ENCODE data around the gene DIAPH2.

The DIAPH2 gene

GRCh38 chrX:97594646-97595224, 910.1 kb downstream of the DIAPH2 start:
- H3K4me3 ChIP-seq (ENCODE audit: extremely low read depth, insufficient read depth, low read length, poor library complexity, severe bottlenecking), result no peak overlapping the region
- 100% methylated on average over 1 of the region's 7 CpGs; no CpG with 5 or more reads in 1 of the 2 experiments for WGBS, 2 experiments (ENCODE audit: insufficient coverage in 2 of 2)
- H3K36me3 ChIP-seq (ENCODE audit: control insufficient read depth, insufficient read depth, low read length), result no peaks in the 10 kb centered on the region
- H3K9me3 ChIP-seq (ENCODE audit: control insufficient read depth, low read length), result no peaks in the 10 kb centered on the region
- H3K4me1 ChIP-seq (ENCODE audit: control insufficient read depth, insufficient read depth, low read length, poor library complexity, severe bottlenecking), result no peaks in the 10 kb centered on the region
- H3K27ac ChIP-seq (ENCODE audit: low read depth, low read length, severe bottlenecking), result no peak overlapping the region

- Histone ChIP-seq H3K36me3 (ENCODE audit: control insufficient read depth, insufficient read depth, low read length) (no peaks in the 10 kb centered on the region), H3K4me3 (ENCODE audit: extremely low read depth, insufficient read depth, low read length, poor library complexity, severe bottlenecking) (no peak overlapping the region), H3K4me1 (ENCODE audit: control insufficient read depth, insufficient read depth, low read length, poor library complexity, severe bottlenecking) (no peaks in the 10 kb centered on the region), H3K9me3 (ENCODE audit: control insufficient read depth, low read length) (no peaks in the 10 kb centered on the region), H3K27ac (ENCODE audit: low read depth, low read length, severe bottlenecking) (no peak overlapping the region)
- WGBS, 2 experiments (ENCODE audit: insufficient coverage in 2 of 2), result 20 to 40% methylated on average over 1 to 2 of the region's 6 CpGs
Measured at GRCh38 chrX:97597954-97598353, 913.3 kb downstream of the DIAPH2 start.

GRCh38 chrX:97602465-97603258, 918.0 kb downstream of the DIAPH2 start:
- no peak overlapping the region for H3K27ac ChIP-seq (ENCODE audit: low read depth, low read length, severe bottlenecking)
- WGBS, 2 experiments (ENCODE audit: insufficient coverage in 2 of 2), result 100% methylated on average over 1 of the region's 3 CpGs; no CpG with 5 or more reads in 1 of the 2 experiments
- no peaks in the 10 kb centered on the region for H3K4me1 ChIP-seq (ENCODE audit: control insufficient read depth, insufficient read depth, low read length, poor library complexity, severe bottlenecking)
- no peaks in the 10 kb centered on the region for H3K36me3 ChIP-seq (ENCODE audit: control insufficient read depth, insufficient read depth, low read length)
- H3K9me3 ChIP-seq (ENCODE audit: control insufficient read depth, low read length), result no peaks in the 10 kb centered on the region
- H3K4me3 ChIP-seq (ENCODE audit: extremely low read depth, insufficient read depth, low read length, poor library complexity, severe bottlenecking), result no peak overlapping the region

- Histone ChIP-seq H3K27ac (ENCODE audit: low read depth, low read length, severe bottlenecking) (no peak overlapping the region), H3K4me1 (ENCODE audit: control insufficient read depth, insufficient read depth, low read length, poor library complexity, severe bottlenecking) (no peaks in the 10 kb centered on the region), H3K9me3 (ENCODE audit: control insufficient read depth, low read length) (no peaks in the 10 kb centered on the region), H3K4me3 (ENCODE audit: extremely low read depth, insufficient read depth, low read length, poor library complexity, severe bottlenecking) (no peak overlapping the region), H3K36me3 (ENCODE audit: control insufficient read depth, insufficient read depth, low read length) (no peaks in the 10 kb centered on the region)
- 80 to 100% methylated on average over 1 of the region's 3 CpGs for WGBS, 2 experiments (ENCODE audit: insufficient coverage in 2 of 2)
Measured at GRCh38 chrX:97605271-97605670, 920.6 kb downstream of the DIAPH2 start.

- WGBS, 2 experiments (ENCODE audit: insufficient coverage in 2 of 2), result no CpG with 5 or more reads among the region's 1 CpG
- H3K36me3 ChIP-seq (ENCODE audit: control insufficient read depth, insufficient read depth, low read length), result no peaks in the 10 kb centered on the region
- no peak overlapping the region for H3K4me3 ChIP-seq (ENCODE audit: extremely low read depth, insufficient read depth, low read length, poor library complexity, severe bottlenecking)
- no peaks in the 10 kb centered on the region for H3K9me3 ChIP-seq (ENCODE audit: control insufficient read depth, low read length)
- H3K4me1 ChIP-seq (ENCODE audit: control insufficient read depth, insufficient read depth, low read length, poor library complexity, severe bottlenecking), result no peaks in the 10 kb centered on the region
- no peak overlapping the region for H3K27ac ChIP-seq (ENCODE audit: low read depth, low read length, severe bottlenecking)
Measured at GRCh38 chrX:97609357-97609756, 924.7 kb downstream of the DIAPH2 start.

- Histone ChIP-seq H3K4me1 (ENCODE audit: control insufficient read depth, insufficient read depth, low read length, poor library complexity, severe bottlenecking) (no peaks in the 10 kb centered on the region), H3K9me3 (ENCODE audit: control insufficient read depth, low read length) (no peaks in the 10 kb centered on the region), H3K4me3 (ENCODE audit: extremely low read depth, insufficient read depth, low read length, poor library complexity, severe bottlenecking) (no peak overlapping the region), H3K27ac (ENCODE audit: low read depth, low read length, severe bottlenecking) (no peak overlapping the region), H3K36me3 (ENCODE audit: control insufficient read depth, insufficient read depth, low read length) (no peaks in the 10 kb centered on the region)
- WGBS, 2 experiments (ENCODE audit: insufficient coverage in 2 of 2), result 80% methylated on average over 1 of the region's 1 CpG; no CpG with 5 or more reads in 1 of the 2 experiments
Measured at GRCh38 chrX:97609938-97610337, 925.3 kb downstream of the DIAPH2 start.

- Histone ChIP-seq H3K4me1 (ENCODE audit: control insufficient read depth, insufficient read depth, low read length, poor library complexity, severe bottlenecking) (peaks cover 8% of the 10 kb centered on the region), H3K36me3 (ENCODE audit: control insufficient read depth, insufficient read depth, low read length) (no peaks in the 10 kb centered on the region), H3K4me3 (ENCODE audit: extremely low read depth, insufficient read depth, low read length, poor library complexity, severe bottlenecking) (no peak overlapping the region), H3K27ac (ENCODE audit: low read depth, low read length, severe bottlenecking) (peak overlapping the region; percentile 59), H3K9me3 (ENCODE audit: control insufficient read depth, low read length) (no peaks in the 10 kb centered on the region)
- WGBS, 2 experiments (ENCODE audit: insufficient coverage in 2 of 2), result 92% methylated on average over 2 of the region's 7 CpGs; no CpG with 5 or more reads in 1 of the 2 experiments
Measured at GRCh38 chrX:97616883-97617530, 932.4 kb downstream of the DIAPH2 start.

GRCh38 chrX:97619499-97619898, 934.9 kb downstream of the DIAPH2 start:
- WGBS, 2 experiments (ENCODE audit: insufficient coverage in 2 of 2), result no CpG with 5 or more reads among the region's 2 CpGs
- Histone ChIP-seq H3K27ac (ENCODE audit: low read depth, low read length, severe bottlenecking) (no peak overlapping the region), H3K36me3 (ENCODE audit: control insufficient read depth, insufficient read depth, low read length) (no peaks in the 10 kb centered on the region)

GRCh38 chrX:97622111-97622510, 937.5 kb downstream of the DIAPH2 start:
- Histone ChIP-seq H3K27ac (ENCODE audit: low read depth, low read length, severe bottlenecking) (no peak overlapping the region), H3K36me3 (ENCODE audit: control insufficient read depth, insufficient read depth, low read length) (no peaks in the 10 kb centered on the region), H3K4me1 (ENCODE audit: control insufficient read depth, insufficient read depth, low read length, poor library complexity, severe bottlenecking) (peaks cover 1% of the 10 kb centered on the region), H3K9me3 (ENCODE audit: control insufficient read depth, low read length) (no peaks in the 10 kb centered on the region), H3K4me3 (ENCODE audit: extremely low read depth, insufficient read depth, low read length, poor library complexity, severe bottlenecking) (no peak overlapping the region)
- whole genome bisulfite sequencing, 2 experiments (ENCODE audit: insufficient coverage in 2 of 2), result no CpG with 5 or more reads among the region's 3 CpGs

More at GRCh38 chrX:97619499-97619898, 934.9 kb downstream of the DIAPH2 start:
- Histone ChIP-seq H3K4me1 (ENCODE audit: control insufficient read depth, insufficient read depth, low read length, poor library complexity, severe bottlenecking) (peaks cover 8% of the 10 kb centered on the region), H3K9me3 (ENCODE audit: control insufficient read depth, low read length) (no peaks in the 10 kb centered on the region), H3K4me3 (ENCODE audit: extremely low read depth, insufficient read depth, low read length, poor library complexity, severe bottlenecking) (no peak overlapping the region)

GRCh38 chrX:97628326-97628725, 943.7 kb downstream of the DIAPH2 start:
- H3K4me1 ChIP-seq (ENCODE audit: control insufficient read depth, insufficient read depth, low read length, poor library complexity, severe bottlenecking), result no peaks in the 10 kb centered on the region
- no peak overlapping the region for H3K4me3 ChIP-seq (ENCODE audit: extremely low read depth, insufficient read depth, low read length, poor library complexity, severe bottlenecking)
- H3K9me3 ChIP-seq (ENCODE audit: control insufficient read depth, low read length), result no peaks in the 10 kb centered on the region
- no peak overlapping the region for H3K27ac ChIP-seq (ENCODE audit: low read depth, low read length, severe bottlenecking)
- no peaks in the 10 kb centered on the region for H3K36me3 ChIP-seq (ENCODE audit: control insufficient read depth, insufficient read depth, low read length)
- no CpG with 5 or more reads among the region's 2 CpGs for whole genome bisulfite sequencing, 2 experiments (ENCODE audit: insufficient coverage in 2 of 2)
